CD14-positive monocyte (primary cell): ENCODE data around the gene GPD1L. TPM values are rescaled to one million over a fixed set of nuclear protein-coding genes. Genes with fewer than 3 reads are reported as not detected.

Experiments used
- DNase-seq, 3 donors: peaks; one replicate each; pipeline ENCODE4 v3.0.0-alpha.2; 2011 to 2022
- H2AFZ ChIP-seq: 2 replicates; pipeline ENCODE4 v1.6.0; 2012; ENCODE audit warnings: mild to moderate bottlenecking, low read depth, low read length, inconsistent platforms; ENCODE audit not compliant: insufficient read depth, poor library complexity, severe bottlenecking
- H3K27ac ChIP-seq, 2 donors: 1 replicate in 1 of 2; 2 replicates in 1 of 2; pipeline ENCODE4 v1.5.1; 2012 to 2013; ENCODE audit warnings: low read length in 2 of 2, control low read depth in 1 of 2, inconsistent platforms in 1 of 2, low read depth in 1 of 2, mild to moderate bottlenecking in 1 of 2
- H3K27me3 ChIP-seq, 2 donors: one replicate each; pipeline versions ENCODE4 v1.6.0 to v1.6.1; 2011 to 2013; ENCODE audit warnings: low read length in 2 of 2; ENCODE audit not compliant: control insufficient read depth in 2 of 2, insufficient read depth in 2 of 2
- H3K36me3 ChIP-seq, 2 donors: replicated peaks in 1 of 2; 1 replicate in 1 of 2; 2 replicates in 1 of 2; pipeline versions ENCODE4 v1.5.1 to v1.6.1; 2012 to 2013; ENCODE audit warnings: low read length in 2 of 2, control low read depth in 1 of 2, inconsistent platforms in 1 of 2, mild to moderate bottlenecking in 1 of 2; ENCODE audit not compliant: insufficient read depth in 2 of 2, control insufficient read depth in 1 of 2
- H3K4me1 ChIP-seq, 2 donors: 1 replicate in 1 of 2; 2 replicates in 1 of 2; pipeline versions ENCODE4 v1.5.1 to v1.6.1; 2012 to 2013; ENCODE audit warnings: low read length in 2 of 2, control low read depth in 1 of 2, inconsistent platforms in 1 of 2, mild to moderate bottlenecking in 1 of 2, moderate library complexity in 1 of 2; ENCODE audit not compliant: insufficient read depth in 2 of 2, control insufficient read depth in 1 of 2
- H3K4me2 ChIP-seq: replicated peaks from 2 replicates; pipeline ENCODE3; 2012; ENCODE audit warnings: low read length, moderate library complexity, mild to moderate bottlenecking; ENCODE audit not compliant: poor library complexity, severe bottlenecking; ENCODE audit errors: extremely low read depth
- H3K4me3 ChIP-seq, 3 experiments: fragments of 200-600 bp in 1 of 3; sonication (generic) in 1 of 3; replicated peaks in 1 of 3; 1 replicate in 2 of 3; 2 replicates in 1 of 3; pipeline ENCODE4 v1.5.1; 2011 to 2013; ENCODE audit warnings: low read length in 3 of 3, mild to moderate bottlenecking in 3 of 3, control low read depth in 2 of 3, low read depth in 2 of 3, inconsistent platforms in 1 of 3, moderate library complexity in 1 of 3
- H3K79me2 ChIP-seq: 2 replicates; pipeline ENCODE4 v1.6.0; 2012; ENCODE audit warnings: mild to moderate bottlenecking, control low read depth, inconsistent platforms, low read length, moderate library complexity; ENCODE audit not compliant: insufficient read depth
- H3K9ac ChIP-seq: 2 replicates; pipeline ENCODE4 v1.6.0; 2017; ENCODE audit warnings: low read length, mild to moderate bottlenecking; ENCODE audit not compliant: insufficient read depth, poor library complexity, severe bottlenecking
- H3K9me3 ChIP-seq, 2 donors: replicated peaks in 1 of 2; 1 replicate in 1 of 2; 2 replicates in 1 of 2; pipeline versions ENCODE4 v1.5.1 to v1.6.1; 2012 to 2013; ENCODE audit warnings: low read length in 2 of 2, control low read depth in 1 of 2; ENCODE audit not compliant: control insufficient read depth in 1 of 2, insufficient read depth in 1 of 2
- H4K20me1 ChIP-seq: 2 replicates; pipeline ENCODE4 v1.6.0; 2012; ENCODE audit warnings: mild to moderate bottlenecking, low read length, control low read depth, moderate library complexity; ENCODE audit not compliant: insufficient read depth
- H3K27ac Mint-ChIP-seq, 7 donors: one replicate each; pipeline ENCODE4 v1.8.0; 2020; ENCODE audit warnings: mild to moderate bottlenecking in 7 of 7, mixed read lengths in 7 of 7, moderate library complexity in 6 of 7, inconsistent platforms in 2 of 7
- H3K27me3 Mint-ChIP-seq, 3 donors: one replicate each; pipeline ENCODE4 v1.8.0; 2021 to 2022; ENCODE audit warnings: low read depth in 3 of 3, mild to moderate bottlenecking in 3 of 3, mixed read lengths in 3 of 3, moderate library complexity in 3 of 3, inconsistent platforms in 1 of 3
- H3K36me3 Mint-ChIP-seq, 2 donors: one replicate each; pipeline ENCODE4 v1.8.0; 2020; ENCODE audit warnings: mixed read lengths in 2 of 2, inconsistent platforms in 1 of 2, mild to moderate bottlenecking in 1 of 2
- H3K4me1 Mint-ChIP-seq: one replicate; pipeline ENCODE4 v1.8.0; 2020; ENCODE audit warnings: mild to moderate bottlenecking, mixed read lengths
- H3K4me3 Mint-ChIP-seq, 2 donors: one replicate each; pipeline ENCODE4 v1.8.0; 2020; ENCODE audit warnings: mild to moderate bottlenecking in 2 of 2, mixed read lengths in 2 of 2, moderate library complexity in 1 of 2
- H3K9me3 Mint-ChIP-seq, 7 donors: one replicate each; pipeline ENCODE4 v1.8.0; 2020 to 2022; ENCODE audit warnings: mixed read lengths in 7 of 7, mild to moderate bottlenecking in 6 of 7, moderate library complexity in 6 of 7, inconsistent platforms in 2 of 7
- WGBS: methylation state at CpG from one replicate; pipeline ENCODE4 v1.1.5; 2013; ENCODE audit warnings: missing lambda C conversion rate; ENCODE audit not compliant: insufficient coverage; 5-methylcytosine and 5-hydroxymethylcytosine counted together
- intact Hi-C, 2 donors: fragments of 100-400 bp; cut with micrococcal nuclease; formaldehyde crosslinking; loops; one replicate each; pipeline versions ENCODE4 v1.15.0 to v1.15.1; 2023
- polyA plus RNA-seq, 3 donors: library from polyadenylated mRNA; depleted of rRNA in 1 of 3; unstranded in 2 of 3; stranded (reverse) in 1 of 3; fragments of 300-500 nt in 2 of 3; fragments of >200 nt in 1 of 3; fragmentation: Illumina TruSeq in 2 of 3; gene quantifications; 1 replicate in 2 of 3; 2 replicates in 1 of 3; pipeline ENCODE4 v1.2.3, GENCODE V29; 2012 to 2021
- TF ChIP-seq, protein P1 (sequence below): fragments of 200-600 bp; IDR thresholded peaks from one replicate; pipeline ENCODE4 v1.8.0; 2022; ENCODE audit warnings: antibody characterized with exemption, mild to moderate bottlenecking

Gene GPD1L
- polyA plus RNA-seq, 3 donors = 4.9 to 11.8 (median 10.2) TPM

DNA sequence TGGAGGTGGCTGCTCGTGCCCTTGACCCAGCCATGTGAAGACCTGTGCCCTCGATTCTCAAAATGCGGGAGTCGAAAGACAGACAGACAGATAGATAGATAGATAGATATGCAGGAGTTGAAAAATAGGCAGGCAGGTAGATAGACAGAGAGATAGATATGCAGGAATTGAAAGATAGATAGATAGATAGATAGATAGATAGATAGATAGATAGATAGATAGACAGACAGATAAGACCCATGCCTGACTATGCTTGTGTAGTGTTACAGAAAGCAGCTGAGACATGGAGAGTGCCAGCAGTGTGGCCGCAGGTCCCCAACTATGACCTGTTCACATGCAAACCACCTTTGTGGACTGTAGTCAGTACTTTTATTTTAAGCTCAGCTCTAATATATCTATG lies 17.2 kb downstream of the GPD1L start:
- no peaks in the 10 kb centered on the region for H3K27me3 ChIP-seq
- H3K27ac ChIP-seq = no peak overlapping the region
- no peak overlapping the region for H3K4me2 ChIP-seq
- no peak overlapping the region for H3K9ac ChIP-seq
- WGBS = 100% methylated on average over 1 of the region's 5 CpGs
- no peak overlapping the region for H2AFZ ChIP-seq
- H3K27ac Mint-ChIP-seq = no peak overlapping the region
- H3K4me1 Mint-ChIP-seq = peaks cover 23% of the 10 kb centered on the region
- no peak for DNase-seq
- H3K4me3 Mint-ChIP-seq = no peak overlapping the region
- H3K4me1 ChIP-seq = peaks cover 11 to 18% of the 10 kb centered on the region in 2 donors
- H3K36me3 ChIP-seq = no peaks in the 10 kb centered on the region
- H3K9me3 ChIP-seq = no peaks in the 10 kb centered on the region
- H4K20me1 ChIP-seq = no peaks in the 10 kb centered on the region
- intact Hi-C loops = no loop called here
- peaks cover 15% of the 10 kb centered on the region for H3K79me2 ChIP-seq
- H3K36me3 Mint-ChIP-seq = peaks cover 2 to 7% of the 10 kb centered on the region in 2 donors
- no peak overlapping the region for H3K4me3 ChIP-seq
- peaks cover 0 to 2% (median 0%) of the 10 kb centered on the region in 7 donors for H3K9me3 Mint-ChIP-seq
- peaks cover 0 to 2% (median 0%) of the 10 kb centered on the region in 3 donors for H3K27me3 Mint-ChIP-seq
- TF ChIP-seq, protein P1, sequence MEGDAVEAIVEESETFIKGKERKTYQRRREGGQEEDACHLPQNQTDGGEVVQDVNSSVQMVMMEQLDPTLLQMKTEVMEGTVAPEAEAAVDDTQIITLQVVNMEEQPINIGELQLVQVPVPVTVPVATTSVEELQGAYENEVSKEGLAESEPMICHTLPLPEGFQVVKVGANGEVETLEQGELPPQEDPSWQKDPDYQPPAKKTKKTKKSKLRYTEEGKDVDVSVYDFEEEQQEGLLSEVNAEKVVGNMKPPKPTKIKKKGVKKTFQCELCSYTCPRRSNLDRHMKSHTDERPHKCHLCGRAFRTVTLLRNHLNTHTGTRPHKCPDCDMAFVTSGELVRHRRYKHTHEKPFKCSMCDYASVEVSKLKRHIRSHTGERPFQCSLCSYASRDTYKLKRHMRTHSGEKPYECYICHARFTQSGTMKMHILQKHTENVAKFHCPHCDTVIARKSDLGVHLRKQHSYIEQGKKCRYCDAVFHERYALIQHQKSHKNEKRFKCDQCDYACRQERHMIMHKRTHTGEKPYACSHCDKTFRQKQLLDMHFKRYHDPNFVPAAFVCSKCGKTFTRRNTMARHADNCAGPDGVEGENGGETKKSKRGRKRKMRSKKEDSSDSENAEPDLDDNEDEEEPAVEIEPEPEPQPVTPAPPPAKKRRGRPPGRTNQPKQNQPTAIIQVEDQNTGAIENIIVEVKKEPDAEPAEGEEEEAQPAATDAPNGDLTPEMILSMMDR = no peak

DNA sequence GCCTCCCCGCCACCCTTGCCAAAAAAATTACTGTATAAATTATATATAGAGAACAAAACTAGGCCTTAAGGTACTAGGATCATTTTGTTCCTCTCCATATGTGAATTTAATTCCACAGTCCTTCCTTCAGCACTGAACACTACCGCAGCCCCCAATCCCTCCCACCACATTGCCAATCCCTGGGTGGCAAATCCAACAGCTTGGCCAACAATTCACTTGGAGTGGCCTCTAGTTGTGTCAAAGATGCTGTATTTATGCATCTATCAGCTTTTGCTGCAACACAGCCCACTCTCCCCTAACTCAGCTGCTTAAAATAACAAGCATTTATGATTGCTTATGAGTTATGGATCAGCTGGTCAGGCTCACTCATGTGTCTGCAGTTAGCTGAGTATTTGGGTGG lies 18.6 kb downstream of the GPD1L start:
- Mint-ChIP-seq H3K4me3 (no peak overlapping the region), H3K27me3 (peaks cover 0 to 2% (median 1%) of the 10 kb centered on the region in 3 donors), H3K9me3 (peaks cover 0 to 2% (median 0%) of the 10 kb centered on the region in 7 donors), H3K27ac (no peak overlapping the region), H3K4me1 (peaks cover 12% of the 10 kb centered on the region), H3K36me3 (peaks cover 6 to 12% of the 10 kb centered on the region in 2 donors)
- Histone ChIP-seq H3K9me3 (no peaks in the 10 kb centered on the region), H3K4me1 (peaks cover 11% of the 10 kb centered on the region in 2 donors), H3K36me3 (peaks cover 0 to 4% of the 10 kb centered on the region in 2 donors), H3K4me2 (no peak overlapping the region), H3K4me3 (no peak overlapping the region), H4K20me1 (no peaks in the 10 kb centered on the region), H3K9ac (no peak overlapping the region), H2AFZ (no peak overlapping the region), H3K27me3 (no peaks in the 10 kb centered on the region), H3K79me2 (peaks cover 15% of the 10 kb centered on the region), H3K27ac (no peak overlapping the region)
- no peak for DNase-seq
- intact Hi-C loops = no loop called here
- TF ChIP-seq, protein P1 = no peak
- WGBS = 100% methylated on average over 1 of the region's 2 CpGs
